Heart right ventricle (tissue), 16 donors: ENCODE results near the gene TMPRSS2. TPM values are rescaled to one million over a fixed set of nuclear protein-coding genes. Genes with fewer than 3 reads are reported as not detected.

ENCODE experiments used
- ATAC-seq, 8 donors: fragments of 200-7000 bp; cut with Tn5 transposase; one replicate each; pipeline ENCODE4 v1.9.1; 2020; ENCODE audit warnings: mild to moderate bottlenecking in 8 of 8, moderate library complexity in 8 of 8, moderate number of reproducible peaks in 1 of 8
- DNase-seq, 2 donors: peaks; one replicate each; pipeline ENCODE4 v3.0.0-alpha.2; 2020
- H3K27ac ChIP-seq, 10 donors: fragments of 200-600 bp; sonication (generic) in 2 of 10; one replicate each; pipeline versions ENCODE4 v1.5.0 to v1.8.0; 2020 to 2022; ENCODE audit warnings: mild to moderate bottlenecking in 3 of 10
- H3K27me3 ChIP-seq, 7 donors: fragments of 200-600 bp; one replicate each; pipeline ENCODE4 v1.8.0; 2021 to 2022; ENCODE audit warnings: mild to moderate bottlenecking in 2 of 7
- H3K36me3 ChIP-seq, 9 donors: fragments of 200-600 bp; sonication (generic) in 1 of 9; one replicate each; pipeline versions ENCODE4 v1.5.0 to v1.8.0; 2020 to 2022; ENCODE audit warnings: mild to moderate bottlenecking in 2 of 9
- H3K4me1 ChIP-seq, 9 donors: fragments of 200-600 bp; sonication (generic) in 1 of 9; one replicate each; pipeline versions ENCODE4 v1.5.0 to v1.8.0; 2020 to 2022; ENCODE audit warnings: mild to moderate bottlenecking in 4 of 9
- H3K4me3 ChIP-seq, 10 donors: fragments of 200-600 bp; sonication (generic) in 2 of 10; one replicate each; pipeline versions ENCODE4 v1.5.0 to v1.8.0; 2020 to 2022; ENCODE audit warnings: mild to moderate bottlenecking in 7 of 10, moderate library complexity in 2 of 10
- H3K9me3 ChIP-seq, 11 donors: fragments of 200-600 bp in 10 of 11; sonication (generic) in 2 of 11; one replicate each; pipeline versions ENCODE4 v1.5.0 to v1.8.0; 2013 to 2022; ENCODE audit warnings: mild to moderate bottlenecking in 2 of 11, control low read depth in 1 of 11, moderate library complexity in 1 of 11
- WGBS, 2 donors: extraction: QIAGEN DNeasy Blood & Tissue Kit; methylation state at CpG; one replicate each; pipeline ENCODE4 v1.1.7; 2013; ENCODE audit warnings: inconsistent platforms in 1 of 2; 5-methylcytosine and 5-hydroxymethylcytosine counted together
- intact Hi-C, 10 donors: fragments of 100-400 bp; cut with DNase I; formaldehyde crosslinking; loops; one replicate each; pipeline versions ENCODE4 v1.11.1 to v1.14.2; 2022
- polyA plus RNA-seq, 2 donors: library from polyadenylated mRNA; stranded (reverse); fragments of 200-250 nt; gene quantifications; one replicate each; pipeline ENCODE4 v1.2.3, GENCODE V29; 2013
- total RNA-seq, 10 donors: library from RNA; stranded (reverse); fragmentation: NEBNext Ultra II Directional in 3 of 10; extraction: Animal tissue kit (Norgen Biotek cat#: 25700) in 3 of 10; gene quantifications; one replicate each; pipeline versions ENCODE4 v1.2.1 to v1.2.4, GENCODE V29; 2021 to 2023
- TF ChIP-seq, protein P1 (sequence below), 9 donors: fragments of 200-600 bp; sonication (generic) in 2 of 9; IDR thresholded peaks; one replicate each; pipeline versions ENCODE4 v1.5.0 to v1.8.0; 2021 to 2022; ENCODE audit warnings: antibody characterized with exemption in 9 of 9, mild to moderate bottlenecking in 5 of 9, moderate library complexity in 1 of 9
- donor health status: Arrhythmogenic right ventricular cardiomyopathy.
- donor health status: ischemic (EF 13 %, LVEDD 7.1; RV severe dilation, severe dysfunction).
- donor health status: healthy with polysubstance abuse.
- donor health status: DM: no; HTN: yes; CAD: no.
- donor health status: DM: no; HTN: no; CAD: no.
- donor health status: ischemic (EF 25% LVEDD 6.9; RV normal size, moderate dysfunction).
- donor health status: ischemic (EF 25% LVEDD 5.7; RV mildly dilated, moderate dysfunction).
- donor health status: healthy.
- donor health status: DM: yes; HTN: yes; CAD: no.
- donor health status: Ischemic cardiomyopathy.
- donor health status: ischemic (EF 35%, LVEDD 5.7; RV mildly dilated, moderate dysfunction).
- donor health status: nonischemic (EF 11% LVEDD 7.7; RV severe dilation, severe dysfunction).
- donor health status: DM: yes; HTN: yes; CAD: no.
- donor health status: PGD.
- donor health status: ischemic (EF 29% LVEDD 5.4; RV normal size, mild dysfunction).
- donor health status: nonischemic (EF 23%, LVEDD 6.1; RV moderate dilation, normal function).

The TMPRSS2 gene
- total and polyA plus RNA-seq, 12 donors: 0.03 TPM; not detected in 11

DNA sequence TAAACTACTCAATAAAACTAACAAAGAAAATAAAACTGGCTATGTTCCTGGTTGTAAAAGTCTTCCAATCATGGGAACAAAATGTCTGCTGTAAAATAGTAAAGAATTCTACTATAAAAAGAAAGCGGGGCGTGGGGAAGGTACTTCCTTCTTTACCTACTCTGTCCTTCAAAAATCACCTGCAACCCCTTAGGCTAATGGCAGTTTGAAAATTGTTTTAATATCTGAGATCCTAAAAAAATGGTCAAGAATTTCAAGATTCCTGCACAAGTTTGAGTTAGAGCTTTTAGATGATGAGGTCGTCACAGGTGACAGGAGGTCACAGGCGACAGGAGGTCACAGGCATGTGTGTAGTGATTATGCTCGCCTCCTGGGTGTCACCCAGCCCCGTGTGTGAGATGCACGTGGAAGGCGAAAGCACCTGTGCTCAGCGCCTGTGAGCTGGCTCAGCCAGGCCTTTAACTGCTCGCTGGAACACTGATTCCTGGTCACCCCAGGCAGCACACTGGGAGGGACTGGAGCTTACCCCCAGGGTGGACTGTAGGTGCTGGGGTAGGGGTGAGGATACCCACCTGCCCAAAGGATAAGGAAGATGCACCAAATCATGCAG lies 18.6 kb upstream of the TMPRSS2 start:
- H3K9me3 ChIP-seq: no peaks in the 10 kb centered on the region
- no peaks in the 10 kb centered on the region for H3K36me3 ChIP-seq
- DNase-seq (no peak), ATAC-seq (no peak)
- intact Hi-C loops: no loop called here
- TF ChIP-seq, protein P1, sequence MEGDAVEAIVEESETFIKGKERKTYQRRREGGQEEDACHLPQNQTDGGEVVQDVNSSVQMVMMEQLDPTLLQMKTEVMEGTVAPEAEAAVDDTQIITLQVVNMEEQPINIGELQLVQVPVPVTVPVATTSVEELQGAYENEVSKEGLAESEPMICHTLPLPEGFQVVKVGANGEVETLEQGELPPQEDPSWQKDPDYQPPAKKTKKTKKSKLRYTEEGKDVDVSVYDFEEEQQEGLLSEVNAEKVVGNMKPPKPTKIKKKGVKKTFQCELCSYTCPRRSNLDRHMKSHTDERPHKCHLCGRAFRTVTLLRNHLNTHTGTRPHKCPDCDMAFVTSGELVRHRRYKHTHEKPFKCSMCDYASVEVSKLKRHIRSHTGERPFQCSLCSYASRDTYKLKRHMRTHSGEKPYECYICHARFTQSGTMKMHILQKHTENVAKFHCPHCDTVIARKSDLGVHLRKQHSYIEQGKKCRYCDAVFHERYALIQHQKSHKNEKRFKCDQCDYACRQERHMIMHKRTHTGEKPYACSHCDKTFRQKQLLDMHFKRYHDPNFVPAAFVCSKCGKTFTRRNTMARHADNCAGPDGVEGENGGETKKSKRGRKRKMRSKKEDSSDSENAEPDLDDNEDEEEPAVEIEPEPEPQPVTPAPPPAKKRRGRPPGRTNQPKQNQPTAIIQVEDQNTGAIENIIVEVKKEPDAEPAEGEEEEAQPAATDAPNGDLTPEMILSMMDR (IDR thresholded peaks at IDR 0.05): no peak
- WGBS, 2 donors: 75 to 80% methylated on average over 10 of the region's 10 CpGs
- no peaks in the 10 kb centered on the region for H3K4me1 ChIP-seq
- H3K4me3 ChIP-seq: no peak overlapping the region
- peaks cover 0 to 34% (median 18%) of the 10 kb centered on the region in 7 donors for H3K27me3 ChIP-seq
- H3K27ac ChIP-seq: no peak overlapping the region

DNA sequence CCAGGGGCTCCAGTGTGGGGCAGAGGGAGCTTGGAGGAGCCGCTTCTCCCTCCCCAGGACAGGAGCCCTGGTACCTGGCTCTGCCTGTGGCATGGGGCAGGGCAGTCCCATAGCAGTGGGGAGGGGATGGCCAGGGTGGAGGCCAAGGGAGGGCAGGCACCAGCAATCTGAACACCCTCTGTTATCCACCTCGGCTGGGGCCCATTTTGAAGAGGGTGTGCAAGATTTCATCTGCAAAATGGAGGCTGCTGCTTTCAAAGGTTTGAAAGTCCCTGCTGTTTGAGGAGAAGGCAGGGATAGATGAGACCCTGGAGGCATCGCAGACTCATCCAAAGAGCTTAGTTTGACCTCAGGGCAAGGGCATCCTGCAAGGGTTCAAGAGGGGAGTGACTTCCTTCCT lies 15.2 kb upstream of the TMPRSS2 start:
- DNase-seq (no peak), ATAC-seq (no peak)
- Histone ChIP-seq H3K4me1 (no peaks in the 10 kb centered on the region), H3K27me3 (peaks cover 0 to 28% (median 18%) of the 10 kb centered on the region in 7 donors), H3K9me3 (peaks cover 0 to 6% (median 0%) of the 10 kb centered on the region in 11 donors), H3K27ac (no peak overlapping the region), H3K36me3 (no peaks in the 10 kb centered on the region), H3K4me3 (no peak overlapping the region)
- TF ChIP-seq, protein P1 (IDR thresholded peaks at IDR 0.05): no peak
- intact Hi-C loops: no loop called here
- WGBS, 2 donors: 88 to 93% methylated on average over 3 of the region's 3 CpGs

DNA sequence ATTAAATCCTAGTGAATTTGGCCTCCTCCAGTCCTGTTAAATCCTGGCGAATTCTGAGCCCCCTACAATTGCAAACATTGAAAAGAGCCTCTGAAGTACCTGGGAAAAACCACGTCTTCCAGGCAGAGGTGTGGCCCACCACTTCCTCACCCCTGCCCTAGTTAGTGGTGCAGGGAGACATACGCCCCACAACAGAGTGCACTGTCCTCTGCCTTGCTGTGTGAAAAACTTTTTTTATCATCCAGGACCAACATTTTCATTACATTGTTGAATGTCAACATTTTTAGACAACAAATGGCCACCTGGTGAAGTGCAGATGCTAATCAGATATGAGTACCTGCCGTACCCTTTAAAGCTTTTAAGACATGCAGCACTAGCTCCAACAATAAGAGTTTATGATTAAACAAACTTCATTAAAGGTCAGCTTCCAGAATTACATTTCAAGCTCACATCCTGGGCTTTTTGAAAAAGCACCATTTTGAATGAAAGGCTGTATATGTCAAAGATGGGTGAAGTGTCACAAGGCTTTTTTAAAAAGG lies 13.6 kb upstream of the TMPRSS2 start:
- DNase-seq: no peak
- Histone ChIP-seq H3K9me3 (peaks cover 0 to 14% (median 0%) of the 10 kb centered on the region in 11 donors), H3K4me1 (no peaks in the 10 kb centered on the region), H3K27ac (no peak overlapping the region), H3K4me3 (no peak overlapping the region), H3K36me3 (no peaks in the 10 kb centered on the region), H3K27me3 (peaks cover 0 to 18% (median 10%) of the 10 kb centered on the region in 7 donors)
- WGBS, 2 donors: 54 to 59% methylated on average over 4 of the region's 4 CpGs
- intact Hi-C loops: no loop called here
- no peak for ATAC-seq
- TF ChIP-seq, protein P1 (IDR thresholded peaks at IDR 0.05): no peak

DNA sequence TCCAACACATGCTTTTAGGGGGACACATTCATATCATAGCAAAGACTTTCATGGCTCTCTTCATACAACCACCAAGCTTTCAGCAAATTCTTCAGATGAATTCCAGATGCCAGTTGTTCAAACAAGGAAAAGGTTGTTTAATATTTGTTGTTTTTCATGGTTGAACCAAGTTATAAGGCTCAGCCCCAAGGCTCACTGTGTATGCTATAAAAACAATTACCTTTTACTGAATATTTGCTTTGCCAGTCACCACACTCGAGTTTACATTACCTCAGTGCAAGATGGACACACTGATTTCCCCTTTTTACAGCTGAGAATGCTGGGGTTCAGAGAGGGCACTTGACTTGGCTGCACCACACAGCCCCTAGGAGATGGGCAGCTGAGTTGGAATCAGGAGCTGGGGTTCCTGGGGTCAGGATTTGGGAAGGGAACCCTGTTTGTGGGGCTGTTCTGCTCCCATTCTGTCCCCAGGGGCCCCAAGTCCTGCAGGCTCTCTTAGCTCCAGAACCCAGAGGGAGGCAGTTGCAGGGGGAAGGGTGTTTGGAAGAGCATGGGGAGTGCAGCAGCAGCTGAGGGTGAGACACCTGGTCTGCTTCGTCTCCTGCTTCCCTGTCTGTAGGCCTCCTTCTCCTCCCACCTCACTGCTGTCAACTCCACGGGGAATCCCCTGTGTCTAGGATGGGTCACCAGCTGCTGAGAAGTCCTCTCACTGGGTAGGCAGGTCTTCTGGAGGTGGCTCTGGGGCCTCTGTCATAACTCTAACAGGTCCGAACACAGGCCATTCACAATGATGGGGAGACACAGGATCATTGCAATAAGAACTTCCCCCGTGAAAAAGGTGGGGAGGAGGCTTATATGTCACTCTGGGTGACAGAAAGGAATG lies 12.8 kb upstream of the TMPRSS2 start:
- WGBS, 2 donors: 53 to 61% methylated on average over 5 of the region's 5 CpGs
- H3K9me3 ChIP-seq: peaks cover 0 to 21% (median 0%) of the 10 kb centered on the region in 11 donors
- TF ChIP-seq, protein P1 (IDR thresholded peaks at IDR 0.05): no peak

More for the DNA sequence above, 12.8 kb upstream of the TMPRSS2 start:
- peaks cover 0 to 12% (median 5%) of the 10 kb centered on the region in 7 donors for H3K27me3 ChIP-seq
- ATAC-seq (no peak), DNase-seq (no peak)
- H3K27ac ChIP-seq: no peak overlapping the region
- no peaks in the 10 kb centered on the region for H3K36me3 ChIP-seq
- intact Hi-C loops: no loop called here
- no peak overlapping the region for H3K4me3 ChIP-seq
- no peaks in the 10 kb centered on the region for H3K4me1 ChIP-seq
